HG02642 (cell line): ENCODE measurements around the gene LSM14B.

Experiments used
- ATAC-seq: cut with Tn5 transposase; IDR thresholded peaks from one replicate; pipeline ENCODE4 v1.9.1; 2021; ENCODE audit warnings: mild to moderate bottlenecking; ENCODE audit not compliant: unreplicated experiment, poor library complexity

LSM14B gene

DNA sequence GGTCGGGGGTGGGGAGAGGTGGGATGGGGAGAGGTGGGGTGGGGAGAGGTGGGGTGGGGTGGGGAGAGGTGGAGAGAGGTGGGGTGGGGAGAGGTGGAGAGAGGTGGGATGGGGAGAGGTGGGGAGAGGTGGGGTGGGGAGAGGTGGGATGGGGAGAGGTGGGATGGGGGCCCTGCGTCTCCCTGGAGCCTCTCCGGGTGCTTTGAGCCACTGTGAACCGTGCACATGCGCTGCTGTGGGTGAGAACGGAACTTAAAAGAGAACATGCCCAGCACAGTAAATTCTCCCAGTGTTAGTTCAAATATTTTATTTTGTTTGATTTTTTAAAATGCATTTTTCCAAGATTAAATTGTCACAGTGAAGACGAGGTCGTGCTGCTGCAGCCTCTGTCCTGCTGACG lies 38.0 kb downstream of the LSM14B start:
- no peak for ATAC-seq

DNA sequence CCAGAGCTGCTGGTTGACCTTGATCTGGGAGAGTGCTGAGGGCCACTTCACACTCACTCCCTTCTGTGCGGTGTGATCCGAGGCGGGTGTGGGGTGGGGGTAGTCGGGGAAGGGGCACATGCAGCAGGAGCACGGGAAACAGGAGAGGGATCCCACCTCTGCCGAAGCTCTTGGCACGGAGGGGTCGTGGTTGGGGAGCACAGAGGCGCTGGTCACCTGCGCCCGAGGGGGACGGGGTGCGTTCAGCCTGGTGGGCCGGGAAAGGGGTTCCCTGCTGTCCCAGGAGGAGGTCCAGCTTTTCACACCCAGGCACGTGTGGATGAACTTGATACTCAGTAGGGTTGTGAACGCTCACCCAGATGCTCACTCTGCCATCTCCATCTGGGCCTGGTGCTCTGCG lies 38.6 kb downstream of the LSM14B start:
- ATAC-seq = no peak

DNA sequence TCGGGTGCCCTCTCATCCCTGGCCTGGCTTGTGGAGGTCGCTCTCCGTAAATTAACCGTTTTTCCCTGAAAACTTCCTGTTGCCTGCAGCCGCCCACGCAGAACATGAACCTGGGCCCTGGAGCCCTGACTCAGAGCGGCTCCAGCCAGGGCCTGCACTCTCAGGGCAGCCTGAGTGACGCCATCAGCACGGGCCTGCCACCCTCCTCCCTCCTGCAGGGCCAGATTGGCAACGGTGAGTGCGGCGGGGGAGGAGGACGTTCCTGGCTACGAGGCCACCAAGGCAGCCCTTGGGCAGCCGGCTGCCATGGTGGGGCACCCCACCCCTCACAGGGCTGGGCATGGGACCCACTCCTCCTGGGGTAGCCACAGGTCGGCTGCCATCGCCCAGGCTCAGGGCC lies 39.1 kb downstream of the LSM14B start:
- no peak for ATAC-seq

DNA sequence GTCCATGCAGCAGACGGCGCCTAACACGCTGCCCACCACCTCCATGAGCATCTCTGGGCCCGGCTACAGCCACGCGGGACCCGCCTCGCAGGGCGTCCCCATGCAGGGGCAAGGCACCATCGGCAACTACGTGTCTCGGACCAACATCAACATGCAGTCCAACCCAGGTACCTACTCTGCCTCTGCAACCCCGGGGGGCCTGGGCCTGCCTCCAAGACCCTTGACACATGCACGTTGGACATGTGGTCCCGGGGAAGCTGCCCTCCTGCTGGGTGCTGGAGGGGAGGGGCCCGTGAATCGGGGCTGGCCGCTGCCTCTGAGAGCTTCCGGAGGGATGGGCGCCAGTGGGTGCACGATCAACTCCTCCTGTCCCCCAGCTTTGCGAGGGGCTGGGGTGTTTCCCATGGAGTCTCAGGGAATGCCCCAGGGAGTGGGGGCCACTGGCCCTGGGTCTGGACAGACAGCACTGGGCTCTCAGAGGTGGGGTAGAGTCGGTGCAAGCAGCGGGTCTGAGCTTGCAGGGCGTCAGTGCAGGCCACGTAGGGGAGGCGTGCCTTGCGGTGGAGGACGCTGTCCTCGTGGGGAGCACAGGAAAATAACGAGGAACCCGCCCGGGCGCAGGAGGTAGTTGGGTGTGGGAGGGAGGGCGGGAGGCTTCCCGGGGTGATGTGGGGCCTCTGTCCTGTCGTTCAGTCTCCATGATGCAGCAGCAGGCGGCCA lies 40.6 kb downstream of the LSM14B start:
- no peak for ATAC-seq

DNA sequence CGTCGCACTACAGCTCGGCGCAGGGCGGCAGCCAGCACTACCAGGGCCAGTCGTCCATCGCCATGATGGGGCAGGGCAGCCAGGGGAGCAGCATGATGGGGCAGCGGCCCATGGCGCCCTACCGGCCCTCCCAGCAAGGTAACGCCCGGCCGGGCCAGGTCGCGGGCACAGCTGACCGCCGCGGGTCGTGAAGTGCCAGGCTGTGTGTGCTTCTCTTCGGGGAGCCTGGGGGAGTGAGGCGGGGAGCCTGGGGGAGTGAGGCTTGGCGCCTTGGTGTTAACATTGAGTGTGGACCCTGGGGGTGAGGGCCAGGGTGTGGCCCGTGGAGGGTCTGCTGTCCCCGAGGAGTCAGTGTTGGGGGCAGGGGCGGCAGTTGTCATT lies 41.2 kb downstream of the LSM14B start:
- no peak for ATAC-seq

DNA sequence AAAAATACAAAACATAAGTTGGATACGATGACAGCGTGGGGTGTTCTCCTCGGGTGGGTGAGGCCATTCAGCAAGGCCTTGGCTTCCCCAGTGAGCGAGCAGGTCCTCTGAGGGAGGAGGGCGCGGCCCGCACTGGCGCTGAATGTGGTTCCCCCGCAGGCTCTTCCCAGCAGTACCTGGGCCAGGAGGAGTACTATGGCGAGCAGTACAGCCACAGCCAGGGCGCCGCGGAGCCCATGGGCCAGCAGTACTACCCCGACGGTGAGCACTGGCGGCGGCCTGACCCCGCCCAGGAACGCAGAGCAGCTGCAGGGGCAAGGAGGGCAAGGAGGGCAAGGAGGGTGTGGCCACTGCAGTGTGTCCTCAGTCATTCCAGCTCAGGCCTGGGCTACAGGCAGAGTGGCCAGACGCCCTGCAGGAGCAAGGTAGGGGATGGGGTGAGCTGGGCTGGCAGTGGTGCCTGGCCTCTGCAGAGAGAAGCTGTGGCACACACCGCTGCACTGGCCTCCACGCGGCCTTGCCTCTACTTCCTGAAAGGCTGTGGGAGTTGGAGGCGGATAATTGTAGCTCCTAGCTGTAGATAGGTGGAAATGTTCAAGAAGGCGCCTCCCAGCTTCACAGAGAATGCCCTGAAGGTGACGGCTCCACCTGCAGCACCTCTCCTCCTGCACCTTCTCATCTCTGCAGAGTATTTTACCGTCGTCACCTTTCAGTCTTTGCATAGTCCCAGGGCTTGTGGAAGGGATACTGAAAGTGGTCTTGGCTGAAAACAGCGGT lies 41.9 kb downstream of the LSM14B start:
- ATAC-seq = no peak

DNA sequence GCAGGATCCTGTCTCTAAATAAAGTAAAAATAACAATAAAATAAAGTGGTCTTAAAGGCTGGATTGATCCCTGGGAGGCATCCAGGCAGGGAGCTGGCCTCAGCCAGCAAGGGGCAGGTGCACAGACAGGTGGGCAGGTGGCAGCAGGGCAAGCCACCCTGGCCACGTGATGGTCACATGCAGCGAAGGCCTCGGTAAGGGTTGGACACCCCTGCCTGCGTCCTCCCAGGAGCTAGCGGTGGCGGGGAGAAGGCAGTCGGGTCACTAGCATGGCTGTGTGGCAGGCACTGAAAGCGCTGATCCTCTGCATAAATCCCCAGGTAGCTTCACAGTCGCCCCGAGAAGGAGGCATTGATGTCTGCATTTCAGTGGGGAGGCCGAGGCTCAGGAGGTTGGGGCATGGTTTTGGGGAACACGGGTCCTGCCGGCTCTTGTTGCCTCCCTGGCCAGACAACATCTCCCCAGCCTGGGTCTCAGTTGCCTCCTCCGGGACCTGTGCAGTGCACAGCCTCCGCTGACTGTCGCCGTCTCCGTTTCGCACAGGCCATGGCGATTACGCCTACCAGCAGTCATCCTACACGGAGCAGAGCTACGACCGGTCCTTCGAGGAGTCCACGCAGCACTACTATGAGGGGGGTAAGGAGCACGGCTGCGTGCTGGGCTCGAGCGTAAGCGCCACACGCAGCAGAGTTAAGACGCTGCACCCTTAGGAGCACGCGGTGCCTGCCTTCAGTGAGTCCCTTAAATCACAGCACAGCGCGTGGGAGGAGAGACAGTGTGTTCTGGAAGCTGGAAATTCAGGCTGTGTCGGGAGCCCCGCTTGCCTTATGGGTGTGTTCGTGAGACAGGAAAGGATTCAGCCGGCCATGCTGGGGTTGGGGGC lies 42.8 kb downstream of the LSM14B start:
- no peak for ATAC-seq

DNA sequence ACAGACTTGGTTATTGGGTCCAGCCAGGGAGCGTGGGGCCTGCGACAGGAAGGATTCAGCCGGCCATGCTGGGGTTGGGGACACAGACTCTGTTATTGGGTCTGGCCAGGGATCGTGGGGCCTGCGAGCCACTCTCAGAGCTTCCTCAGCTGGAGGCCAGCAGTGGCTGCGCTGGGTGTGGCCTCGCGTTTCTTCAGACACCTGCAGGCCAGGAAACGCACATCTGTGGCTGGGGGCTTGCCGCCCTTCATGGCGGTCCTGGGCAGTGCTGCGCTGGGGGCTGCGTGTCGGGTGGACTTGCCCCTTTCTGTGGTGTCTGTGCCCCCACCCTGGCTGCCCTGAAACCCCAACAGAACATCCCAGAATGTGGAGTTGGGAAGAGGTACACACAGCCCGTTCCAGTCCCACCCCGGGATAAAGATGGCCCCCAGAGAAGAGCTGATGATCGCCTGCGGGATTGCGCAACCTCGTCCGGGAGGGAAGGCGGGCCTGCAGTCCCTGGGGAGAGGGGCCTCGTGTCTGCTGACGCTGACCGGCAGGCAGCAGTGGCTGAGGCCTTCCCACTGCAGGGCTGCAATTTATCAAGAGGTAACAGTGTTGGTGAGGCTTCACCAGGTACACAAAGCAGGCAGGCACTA lies 43.6 kb downstream of the LSM14B start:
- ATAC-seq = no peak

DNA sequence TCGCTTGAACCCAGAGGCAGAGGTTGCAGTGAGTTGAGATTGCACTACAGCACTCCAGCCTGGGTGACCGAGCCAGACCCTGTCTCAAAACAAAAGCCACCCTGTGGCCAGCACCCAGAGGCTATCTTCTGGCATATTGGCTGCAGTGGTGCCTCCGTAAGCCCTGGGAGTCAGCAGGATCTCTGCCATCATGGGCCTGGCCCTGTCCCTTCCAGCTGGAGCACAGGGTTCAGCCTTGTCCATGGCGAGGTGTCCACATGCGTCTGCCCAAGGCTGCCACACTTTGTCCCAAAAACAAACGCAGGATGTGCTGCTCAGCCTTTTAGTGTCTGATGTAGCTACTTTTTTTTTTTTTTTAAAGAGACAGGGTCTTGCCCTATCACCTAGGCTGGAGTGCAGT lies 45.2 kb downstream of the LSM14B start:
- ATAC-seq = no peak

DNA sequence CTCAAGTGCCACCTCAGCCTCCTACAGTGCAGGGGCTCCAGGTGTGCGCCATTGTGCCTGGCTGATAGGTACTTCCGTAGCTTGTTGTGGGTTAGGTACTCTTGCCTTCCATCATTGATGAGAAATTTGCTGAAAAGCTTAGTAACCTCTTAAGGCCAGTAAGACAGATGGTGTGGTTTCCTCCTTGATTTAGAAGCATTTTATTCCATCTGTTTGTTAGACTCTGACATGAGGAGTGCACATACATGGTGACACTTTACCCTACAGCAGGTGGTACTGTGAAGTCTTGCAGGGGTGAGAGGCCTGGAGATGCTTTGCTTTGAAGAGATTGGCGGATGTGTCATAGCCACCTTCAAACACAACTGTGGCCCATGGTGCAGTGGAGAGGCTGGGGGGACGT lies 45.8 kb downstream of the LSM14B start:
- no peak for ATAC-seq

DNA sequence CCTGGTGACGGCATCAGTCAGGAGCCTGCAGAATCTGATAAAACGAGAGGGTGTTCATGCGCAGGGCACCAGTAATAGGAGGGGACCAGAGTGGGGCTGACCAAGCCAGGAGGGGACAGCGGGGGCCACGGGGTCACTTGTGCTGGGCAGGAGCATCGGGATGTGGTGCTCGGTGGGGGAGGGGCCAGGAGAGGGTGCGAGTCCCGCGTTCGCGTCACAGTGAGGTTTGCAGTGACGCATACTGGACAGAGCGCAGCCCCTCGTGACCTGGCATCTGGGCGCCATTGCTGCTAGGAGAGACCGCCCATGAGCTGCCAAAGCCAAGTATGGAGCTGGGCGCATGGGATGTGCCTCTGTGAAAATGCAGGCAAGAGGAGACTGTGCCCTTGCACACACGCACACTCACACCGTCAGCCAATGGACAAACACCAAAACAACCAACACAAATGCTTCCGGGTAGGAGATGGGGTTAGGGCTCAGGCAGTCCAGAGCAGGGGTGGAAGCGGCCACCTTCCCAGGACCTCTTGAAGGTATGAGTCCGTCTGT lies 46.7 kb downstream of the LSM14B start:
- ATAC-seq = no peak

DNA sequence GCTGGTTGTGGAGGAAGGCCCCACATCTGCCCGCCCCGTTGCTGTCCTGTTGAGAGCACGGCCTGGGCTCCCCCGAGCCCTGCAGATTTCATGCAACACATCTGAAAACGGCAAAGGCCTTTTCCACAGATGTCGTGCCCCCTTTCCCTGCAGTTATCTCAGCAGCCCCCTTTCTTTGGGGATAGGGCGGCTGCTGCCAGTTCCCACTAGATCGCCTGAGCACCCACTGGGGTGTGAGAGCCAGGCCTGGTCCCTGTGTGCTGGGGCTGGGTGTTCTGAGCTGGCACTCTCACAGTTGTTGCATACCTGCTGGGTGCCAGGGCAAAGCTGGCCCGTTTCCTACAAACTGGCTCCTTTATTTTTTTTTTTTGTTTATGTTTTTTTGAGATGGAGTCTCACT lies 48.3 kb downstream of the LSM14B start:
- no peak for ATAC-seq

DNA sequence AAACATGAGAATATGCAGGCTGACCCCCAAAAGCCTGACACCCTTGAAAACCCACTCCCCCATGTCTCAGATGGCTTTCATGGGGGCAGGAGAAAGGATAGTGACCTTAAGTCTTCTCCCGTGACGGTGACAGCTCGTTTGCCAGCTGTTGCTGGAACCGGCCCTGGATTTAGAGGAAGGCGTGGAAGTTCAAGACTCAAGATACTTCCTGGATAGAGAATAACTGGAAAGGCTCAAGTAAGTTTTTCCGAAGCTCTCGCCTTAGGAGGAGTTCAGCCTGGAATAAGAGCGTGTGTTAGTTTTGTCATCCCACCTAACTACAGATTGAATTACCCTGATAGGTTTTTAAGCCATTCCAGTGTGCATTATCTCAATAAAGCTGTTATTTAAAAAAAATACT lies 49.0 kb downstream of the LSM14B start:
- no peak for ATAC-seq

DNA sequence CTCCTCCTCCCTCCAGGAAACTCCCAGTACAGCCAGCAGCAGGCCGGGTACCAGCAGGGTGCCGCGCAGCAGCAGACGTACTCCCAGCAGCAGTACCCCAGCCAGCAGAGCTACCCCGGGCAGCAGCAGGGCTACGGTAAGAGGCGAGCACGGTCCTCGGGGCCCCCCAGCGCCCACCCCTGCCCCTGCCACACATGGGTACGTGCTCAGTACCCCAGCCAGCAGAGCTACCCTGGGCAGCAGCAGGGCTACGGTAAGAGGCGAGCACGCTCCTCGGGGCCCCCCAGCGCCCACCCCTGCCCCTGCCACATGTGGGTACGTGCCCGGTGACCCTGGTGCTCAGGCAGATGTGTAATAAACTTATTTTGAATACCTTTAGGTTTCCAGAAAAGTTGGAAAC lies 50.4 kb downstream of the LSM14B start:
- no peak for ATAC-seq

DNA sequence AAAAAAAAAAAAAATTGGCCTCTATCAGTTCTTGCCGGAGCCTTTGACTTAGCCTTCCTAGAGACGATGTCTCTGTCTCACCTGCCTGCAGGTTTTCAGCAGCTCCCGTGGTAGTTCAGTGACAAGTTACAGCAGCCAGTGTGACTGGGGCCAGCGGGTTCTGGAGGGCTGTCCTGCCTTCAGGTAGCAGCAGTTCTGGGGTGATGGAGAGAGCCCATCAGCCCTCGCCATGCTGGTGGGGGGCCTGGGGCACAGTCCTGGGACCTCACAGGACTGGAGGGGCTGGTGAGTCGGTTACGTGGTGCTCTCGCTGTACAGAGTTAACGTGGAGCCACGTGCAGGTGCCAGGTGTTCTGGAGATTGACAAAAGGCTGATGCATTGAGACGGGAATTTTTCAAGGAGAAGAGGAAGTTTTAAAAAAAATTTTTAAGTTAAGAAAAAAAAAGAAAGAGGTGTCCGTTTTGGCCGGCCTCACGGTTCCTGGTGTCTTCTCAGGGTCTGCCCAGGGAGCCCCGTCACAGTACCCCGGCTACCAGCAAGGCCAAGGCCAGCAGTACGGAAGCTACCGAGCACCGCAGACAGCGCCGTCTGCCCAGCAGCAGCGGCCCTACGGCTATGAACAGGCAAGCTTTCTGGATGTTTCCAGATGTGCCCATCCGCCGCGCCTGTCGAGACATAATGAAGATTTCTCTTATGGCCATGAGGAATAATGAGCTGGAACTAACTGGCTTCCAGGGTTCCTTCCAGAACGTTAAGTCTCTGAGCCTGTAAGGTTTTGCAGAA lies 51.9 kb downstream of the LSM14B start:
- ATAC-seq = no peak

DNA sequence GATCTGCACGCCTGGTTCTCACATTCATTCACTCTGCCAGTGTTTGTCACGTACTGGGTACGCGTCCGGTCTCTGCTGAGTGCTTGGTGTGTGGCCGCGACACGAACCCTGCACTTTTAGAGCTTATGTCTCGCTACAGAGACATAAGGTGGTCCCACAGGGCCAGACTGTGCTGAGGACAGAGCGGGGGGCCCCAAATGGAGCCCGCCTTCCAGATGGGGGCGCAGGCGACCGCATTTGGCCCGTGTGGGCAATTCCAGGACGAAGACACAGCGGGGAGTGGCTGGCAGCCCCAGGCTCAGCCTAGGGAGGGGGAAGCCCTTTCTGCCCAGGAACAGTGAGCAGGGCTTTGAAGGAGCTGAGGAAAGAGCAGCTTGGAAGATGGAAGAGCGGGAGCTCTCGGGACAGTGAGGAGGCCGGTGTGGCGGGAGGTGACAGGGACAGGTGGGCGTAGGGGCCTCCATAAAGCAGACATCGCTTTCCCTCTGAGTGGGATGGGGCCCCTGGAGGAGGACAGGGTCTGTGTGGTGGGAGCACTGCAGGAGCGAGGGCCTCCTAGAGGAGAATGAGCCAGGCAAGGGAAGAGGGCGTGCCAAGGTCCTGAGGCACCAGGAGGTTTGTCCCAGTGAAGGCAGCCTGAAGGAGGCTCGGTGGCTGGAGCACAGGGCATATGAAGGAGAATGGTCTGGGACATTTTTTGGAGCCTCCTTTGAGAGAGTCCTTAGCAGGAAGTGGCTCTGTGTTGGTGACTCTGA lies 52.8 kb downstream of the LSM14B start:
- ATAC-seq = no peak

DNA sequence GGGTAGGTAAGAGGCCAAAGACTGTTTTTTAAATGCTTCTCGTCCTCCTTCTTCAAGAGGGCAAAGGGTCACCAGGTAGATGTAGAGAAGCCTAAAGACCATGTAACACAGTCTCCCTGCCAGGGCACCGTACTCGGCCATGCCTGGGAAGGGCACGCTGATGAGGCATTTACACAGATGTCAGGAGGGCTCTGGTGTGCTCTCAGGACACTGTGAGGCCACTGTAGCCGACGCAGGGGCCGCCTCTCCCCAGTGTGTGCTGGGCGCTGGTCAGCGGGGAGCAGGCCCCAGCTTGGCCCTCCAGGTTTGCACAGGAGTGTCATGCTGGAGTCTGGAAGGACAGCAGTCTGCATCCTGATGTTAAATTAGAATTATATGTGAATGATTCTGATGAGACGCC lies 53.4 kb downstream of the LSM14B start:
- no peak for ATAC-seq

DNA sequence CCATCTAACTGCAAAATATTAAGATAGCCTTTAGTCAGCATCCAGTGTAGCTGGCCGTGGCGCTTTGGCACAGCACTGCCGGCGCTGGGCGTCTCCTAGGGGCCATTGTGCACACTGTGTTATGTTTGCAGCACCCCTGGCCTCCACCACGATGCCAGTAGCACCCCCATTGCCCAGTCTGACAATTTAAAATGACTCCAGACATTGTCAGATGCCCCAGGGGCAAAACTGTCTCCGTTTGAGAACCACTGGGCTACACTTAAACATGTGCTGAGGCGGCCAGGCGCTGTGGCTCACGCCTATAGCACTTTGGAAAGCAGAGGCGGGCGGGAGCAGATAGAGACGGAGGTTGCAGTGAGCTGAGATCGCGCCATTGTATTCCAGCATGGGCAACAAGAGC lies 54.6 kb downstream of the LSM14B start:
- no peak for ATAC-seq

DNA sequence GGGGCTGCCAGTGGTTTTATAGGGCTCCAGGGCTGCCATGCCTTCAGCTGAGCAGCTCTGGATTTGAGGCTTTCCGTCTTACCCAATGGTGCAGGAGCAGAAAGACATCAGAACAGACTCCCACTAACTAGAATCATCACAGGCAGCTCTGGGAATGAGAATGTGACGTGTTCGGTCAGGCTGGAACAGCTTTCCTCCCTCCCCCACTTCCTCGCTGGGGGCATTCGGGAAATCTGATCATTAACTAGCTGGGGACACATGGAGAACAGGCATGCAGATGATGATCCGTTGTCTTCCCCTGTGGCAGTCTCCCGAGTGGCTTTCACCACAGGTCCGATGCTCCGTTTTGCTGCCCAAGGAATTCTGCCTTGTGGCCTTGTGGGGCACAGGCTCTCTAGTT lies 55.0 kb downstream of the LSM14B start:
- no peak for ATAC-seq
